WTC11 (cell line): Measurements from ENCODE around the gene CKAP2L.

ENCODE experiments used
- CTCF ChIP-seq: fragments of 200-600 bp; IDR thresholded peaks from 2 replicates; pipeline ENCODE4 v1.8.0; 2022; ENCODE audit warnings: antibody characterized with exemption
- E2F4 ChIP-seq: sonication (generic); formaldehyde crosslinking; IDR thresholded peaks from 2 replicates; pipeline ENCODE4 v1.8.1; 2022; ENCODE audit warnings: low read depth, mild to moderate bottlenecking, moderate library complexity, missing genetic modification reagents, borderline replicate concordance
- IRF2 ChIP-seq: sonication (generic); formaldehyde crosslinking; IDR thresholded peaks from 2 replicates; pipeline ENCODE4 v1.8.0; 2022; ENCODE audit warnings: low read depth, missing genetic modification reagents, borderline replicate concordance
- NFE2L1 ChIP-seq: sonication (generic); formaldehyde crosslinking; IDR thresholded peaks from 2 replicates; pipeline ENCODE4 v1.8.1; 2023; ENCODE audit warnings: missing genetic modification reagents
- NR3C1 ChIP-seq: sonication (generic); formaldehyde crosslinking; conservative IDR thresholded peaks from 2 replicates; pipeline ENCODE4 v1.8.1; 2023; ENCODE audit warnings: low read depth, mild to moderate bottlenecking, missing genetic modification reagents
- SMAD3 ChIP-seq: sonication (generic); formaldehyde crosslinking; IDR thresholded peaks from 2 replicates; pipeline ENCODE4 v1.8.0; 2022; ENCODE audit warnings: missing genetic modification reagents, mild to moderate bottlenecking, borderline replicate concordance
- TCF7 ChIP-seq: sonication (generic); formaldehyde crosslinking; IDR thresholded peaks from 2 replicates; pipeline ENCODE4 v1.8.0; 2022; ENCODE audit warnings: mild to moderate bottlenecking, low read depth, missing genetic modification reagents, moderate library complexity
- ZNF138 ChIP-seq: sonication (generic); formaldehyde crosslinking; conservative IDR thresholded peaks from 2 replicates; pipeline ENCODE4 v1.8.1; 2022; ENCODE audit warnings: mild to moderate bottlenecking, moderate library complexity, missing genetic modification reagents
- ZNF232 ChIP-seq: sonication (generic); formaldehyde crosslinking; IDR thresholded peaks from 2 replicates; pipeline ENCODE4 v1.8.0; 2022; ENCODE audit warnings: mild to moderate bottlenecking, missing genetic modification reagents
- ZNF317 ChIP-seq: sonication (generic); formaldehyde crosslinking; IDR thresholded peaks from 2 replicates; pipeline ENCODE4 v1.8.1; 2023; ENCODE audit warnings: low read depth, mild to moderate bottlenecking, moderate library complexity, missing genetic modification reagents, borderline replicate concordance
- TF ChIP-seq, protein P1 (sequence below): sonication (generic); formaldehyde crosslinking; IDR thresholded peaks from 2 replicates; pipeline ENCODE4 v1.8.0; 2022; ENCODE audit warnings: mild to moderate bottlenecking, missing genetic modification reagents
- TF ChIP-seq, protein P2 (sequence below): sonication (generic); formaldehyde crosslinking; IDR thresholded peaks from 2 replicates; pipeline ENCODE4 v1.8.1; 2023; ENCODE audit warnings: mild to moderate bottlenecking, missing genetic modification reagents, moderate library complexity

DNA sequence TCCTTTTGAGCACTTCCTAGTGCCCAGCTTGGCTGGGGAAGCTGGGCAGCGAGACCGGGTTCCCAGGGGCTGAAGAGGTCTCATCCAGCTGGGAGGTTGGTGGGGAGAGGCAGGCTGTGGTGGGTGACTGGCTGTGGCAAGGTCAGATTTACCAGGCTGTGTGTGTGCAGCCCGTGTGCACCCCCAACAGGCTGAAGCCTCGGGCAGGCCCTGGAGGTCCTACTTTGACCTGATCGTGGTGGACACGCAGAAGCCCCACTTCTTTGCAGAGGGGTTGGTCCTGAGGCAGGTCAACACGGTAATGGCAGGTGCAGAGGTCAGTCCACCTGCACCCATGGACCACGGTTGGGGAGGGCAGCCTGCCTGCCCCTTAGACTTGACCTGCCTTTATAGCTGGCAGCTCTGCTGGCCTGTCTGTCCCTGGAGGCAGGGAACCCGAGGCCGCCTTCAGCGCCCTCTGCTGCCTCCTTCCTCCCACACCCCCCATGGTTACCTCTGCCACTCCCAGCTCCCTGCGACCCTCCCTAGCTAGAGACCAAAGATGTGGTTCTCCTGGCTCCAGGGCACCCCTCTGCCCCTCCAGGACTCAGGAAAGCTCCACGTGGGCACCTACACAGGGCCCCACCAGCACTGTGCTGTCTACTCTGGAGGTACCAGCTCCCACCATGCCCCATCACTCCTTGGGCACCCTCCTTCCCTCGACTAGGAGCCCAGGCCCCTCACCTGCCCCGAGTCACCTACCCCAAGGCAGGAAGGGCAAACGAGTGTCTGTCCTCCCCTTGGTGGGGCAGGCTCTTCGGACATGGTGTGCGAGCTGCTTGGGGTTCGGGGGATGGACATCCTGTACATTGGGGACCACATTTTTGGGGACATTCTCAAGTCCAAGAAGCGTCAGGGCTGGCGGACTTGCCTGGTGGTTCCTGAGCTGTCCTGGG is 39.6 kb downstream of the CKAP2L start:
- TF ChIP-seq, protein P1, sequence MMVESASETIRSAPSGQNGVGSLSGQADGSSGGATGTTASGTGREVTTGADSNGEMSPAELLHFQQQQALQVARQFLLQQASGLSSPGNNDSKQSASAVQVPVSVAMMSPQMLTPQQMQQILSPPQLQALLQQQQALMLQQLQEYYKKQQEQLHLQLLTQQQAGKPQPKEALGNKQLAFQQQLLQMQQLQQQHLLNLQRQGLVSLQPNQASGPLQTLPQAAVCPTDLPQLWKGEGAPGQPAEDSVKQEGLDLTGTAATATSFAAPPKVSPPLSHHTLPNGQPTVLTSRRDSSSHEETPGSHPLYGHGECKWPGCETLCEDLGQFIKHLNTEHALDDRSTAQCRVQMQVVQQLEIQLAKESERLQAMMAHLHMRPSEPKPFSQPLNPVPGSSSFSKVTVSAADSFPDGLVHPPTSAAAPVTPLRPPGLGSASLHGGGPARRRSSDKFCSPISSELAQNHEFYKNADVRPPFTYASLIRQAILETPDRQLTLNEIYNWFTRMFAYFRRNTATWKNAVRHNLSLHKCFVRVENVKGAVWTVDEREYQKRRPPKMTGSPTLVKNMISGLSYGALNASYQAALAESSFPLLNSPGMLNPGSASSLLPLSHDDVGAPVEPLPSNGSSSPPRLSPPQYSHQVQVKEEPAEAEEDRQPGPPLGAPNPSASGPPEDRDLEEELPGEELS (CRISPR knock-in tag): no peak
- TF ChIP-seq ZNF317: no peak
- no peak for TF ChIP-seq TCF7 (CRISPR knock-in tag)
- TF ChIP-seq CTCF: no peak
- TF ChIP-seq ZNF138 (CRISPR knock-in tag): no peak
- TF ChIP-seq, protein P2, sequence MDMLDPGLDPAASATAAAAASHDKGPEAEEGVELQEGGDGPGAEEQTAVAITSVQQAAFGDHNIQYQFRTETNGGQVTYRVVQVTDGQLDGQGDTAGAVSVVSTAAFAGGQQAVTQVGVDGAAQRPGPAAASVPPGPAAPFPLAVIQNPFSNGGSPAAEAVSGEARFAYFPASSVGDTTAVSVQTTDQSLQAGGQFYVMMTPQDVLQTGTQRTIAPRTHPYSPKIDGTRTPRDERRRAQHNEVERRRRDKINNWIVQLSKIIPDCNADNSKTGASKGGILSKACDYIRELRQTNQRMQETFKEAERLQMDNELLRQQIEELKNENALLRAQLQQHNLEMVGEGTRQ: no peak
- TF ChIP-seq NR3C1: no peak
- TF ChIP-seq ZNF232 (CRISPR knock-in tag): no peak
- TF ChIP-seq NFE2L1: no peak
- TF ChIP-seq E2F4 (CRISPR knock-in tag): no peak
- TF ChIP-seq IRF2 (CRISPR knock-in tag): no peak
- no peak for TF ChIP-seq SMAD3 (CRISPR knock-in tag)
